Right lung (tissue), 10 donors: ENCODE data around the gene NUTM2F. TPM values are rescaled to one million over a fixed set of nuclear protein-coding genes. Genes with fewer than 3 reads are reported as not detected.
A peak's percentile ranks its signal among the peaks of the same experiment; 100 is the strongest.
"Not testable (repeated sequence)": the region's sequence is repeated elsewhere in the genome, so short reads cannot be mapped to it uniquely, and the experiment has no call there.

Experiments used
- DNase-seq, 2 donors: peaks; one replicate each; pipeline ENCODE4 v3.0.0-alpha.2; 2013
- long read RNA-seq, 8 donors: transcript quantifications; one replicate each; lab custom pipeline, GENCODE V29; 2026
- polyA plus RNA-seq, 5 donors: library from polyadenylated mRNA; unstranded; fragments of 120-200 nt; gene quantifications; one replicate each; pipeline versions ENCODE4 v1.2.1 to v1.2.3, GENCODE V29; 2013; ENCODE audit warnings: inconsistent platforms in 1 of 5, low replicate concordance in 1 of 5; ENCODE audit not compliant: insufficient read length in 5 of 5, insufficient read depth in 1 of 5

NUTM2F gene
- under 1 TPM in 2 of 5 donors, not detected in 3; 0.09 to 0.36 TPM for polyA plus RNA-seq
- long read RNA-seq, donor 1: 0 reads
- long read RNA-seq, donor 2: 0 reads
- long read RNA-seq, donor 3: 0 reads
- long read RNA-seq, donor 4: 0 reads
- long read RNA-seq, donor 5: 0 reads
- long read RNA-seq, donor 6: 0 reads
- long read RNA-seq, donor 7, partial matches to known transcripts: 96 of 104 reads
- long read RNA-seq, donor 7, other reads (novel, unspliced or antisense): 8 of 104 reads
- long read RNA-seq, donor 8: 0 reads

DNA sequence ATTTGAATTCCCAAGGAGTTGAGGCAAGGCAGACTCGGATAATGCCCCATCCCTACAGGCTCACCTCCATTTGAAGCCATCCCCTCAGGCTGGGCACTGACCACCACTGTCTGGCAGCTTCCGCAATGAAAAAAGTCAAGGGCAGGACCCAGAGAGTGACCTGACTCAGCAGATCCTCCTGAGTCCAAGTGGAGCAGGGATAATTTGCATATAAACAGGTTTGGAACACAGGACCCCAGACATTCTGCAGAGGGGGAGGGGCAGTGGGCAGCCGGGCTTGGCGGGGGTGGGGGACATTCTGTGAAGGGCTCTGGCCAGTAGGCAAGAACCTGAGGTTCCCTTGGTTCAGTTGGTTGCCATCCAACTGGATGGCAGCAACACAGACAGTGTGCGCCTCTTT lies at the start of gene NUTM2F:
TSS of gene NUTM2F (minus strand) at position 101 of the 400 bp plus-strand sequence. CDS start at position 80, 21 bp downstream.
- not testable (repeated sequence) for DNase-seq

GRCh38 chr9:94375197-94375596 lies 46.8 kb upstream of the NUTM2F start:
- DNase-seq: not testable (repeated sequence)

GRCh38 chr9:94374176-94375056 lies 46.0 kb upstream of the NUTM2F start:
- DNase-seq: peak; percentile 87

- not testable (repeated sequence) for DNase-seq
Observed at GRCh38 chr9:94373779-94374175, 45.3 kb upstream of the NUTM2F start.

DNA sequence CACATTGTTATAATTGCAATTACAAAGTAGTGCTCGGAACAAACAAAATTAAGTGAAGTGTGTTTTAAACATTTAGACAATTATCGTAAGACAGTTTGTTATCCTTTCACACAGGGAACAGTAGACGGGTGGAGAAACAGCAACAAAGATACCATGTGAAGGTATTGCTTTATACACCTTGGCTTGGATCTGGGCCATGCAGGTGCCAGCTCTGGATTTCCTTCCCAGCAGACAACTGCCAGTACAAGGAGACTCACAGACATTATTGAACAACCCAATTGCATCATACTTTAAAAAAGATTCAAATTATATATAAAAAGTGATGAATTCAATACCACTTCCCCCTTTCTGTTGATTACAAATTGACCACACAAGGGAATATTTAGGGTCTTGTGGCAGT lies 41.8 kb upstream of the NUTM2F start:
- not testable (repeated sequence) for DNase-seq

DNA sequence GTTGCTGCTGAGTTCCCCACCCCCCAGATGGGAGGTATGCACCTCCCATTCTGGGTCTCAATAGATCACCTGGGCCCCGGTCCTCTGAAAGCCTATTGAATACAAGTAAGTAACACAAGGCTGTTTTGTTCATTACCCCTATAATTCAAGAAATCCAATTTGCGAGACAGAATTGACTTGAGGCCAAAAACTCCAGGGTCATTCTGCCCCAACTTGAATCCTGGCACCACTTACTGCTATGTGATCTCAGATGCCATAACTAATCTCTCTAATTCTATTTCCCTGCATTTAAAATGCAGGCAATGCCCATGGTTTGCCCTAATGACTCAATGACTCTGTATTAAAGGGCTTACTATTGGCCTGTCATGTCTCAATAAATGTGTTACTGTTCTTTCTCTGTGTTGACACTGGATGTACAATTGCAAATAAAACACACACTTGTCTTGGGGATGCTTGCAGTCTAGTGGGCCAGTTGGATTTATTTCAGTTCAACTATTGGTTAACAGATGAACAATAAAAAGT lies 35.7 kb upstream of the NUTM2F start:
- not testable (repeated sequence) for DNase-seq

DNA sequence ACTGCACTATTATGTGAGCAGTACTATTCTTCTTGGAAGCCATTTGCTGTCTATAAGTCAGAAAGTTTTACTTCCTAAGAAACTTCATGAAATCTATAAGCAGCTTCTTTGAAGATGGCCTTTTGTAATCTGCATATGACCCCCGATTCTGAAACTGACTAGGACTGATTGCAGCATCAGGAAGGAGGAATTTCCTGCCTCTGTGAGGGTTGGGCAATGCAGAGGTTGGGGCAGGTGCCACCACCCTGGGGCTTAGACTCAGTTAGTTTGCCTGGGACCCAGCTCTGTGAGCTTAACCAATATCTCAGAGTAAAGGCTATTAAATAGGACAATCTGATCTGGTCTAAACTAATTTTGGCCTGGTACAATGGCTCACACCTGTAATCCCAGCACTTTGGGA lies 28.7 kb upstream of the NUTM2F start:
- not testable (repeated sequence) for DNase-seq

DNA sequence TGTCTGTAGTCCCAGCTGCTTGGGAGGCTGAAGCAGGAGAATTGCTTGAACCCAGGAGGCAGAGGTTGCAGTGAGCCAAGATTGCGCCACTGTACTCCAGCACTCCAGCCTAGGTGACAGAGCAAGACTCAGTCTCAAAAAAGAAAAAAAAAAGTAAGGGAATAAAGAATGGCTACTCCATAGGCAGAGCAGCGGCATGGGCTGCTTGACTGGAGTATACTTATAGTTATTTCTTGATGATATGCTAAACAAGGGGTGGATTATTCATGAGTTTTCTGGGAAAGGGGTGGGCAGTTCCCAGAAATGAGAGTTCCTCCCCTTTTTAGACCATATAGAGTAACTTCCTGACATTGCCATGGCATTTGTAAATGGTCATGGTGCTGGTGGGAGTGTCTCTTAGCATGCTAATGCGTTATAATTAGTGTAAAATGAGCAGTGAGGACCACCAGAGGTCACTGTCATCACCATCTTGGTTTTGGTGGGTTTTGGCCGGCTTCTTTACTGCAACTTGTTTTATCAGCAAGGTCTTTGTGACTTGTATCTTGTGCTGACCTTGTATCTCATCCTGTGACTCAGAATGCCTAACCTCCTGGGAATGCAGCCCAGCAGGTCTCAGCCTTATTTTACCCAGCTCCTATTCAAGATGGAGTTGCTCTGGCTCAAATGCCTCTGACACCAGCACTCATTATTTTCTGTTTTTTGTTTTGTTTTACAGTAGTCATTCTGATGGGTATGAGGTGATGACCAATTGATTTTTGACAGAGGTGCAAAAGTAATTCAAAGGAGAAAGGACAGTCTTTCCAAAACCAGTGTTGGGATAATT lies 23.7 kb upstream of the NUTM2F start:
- not testable (repeated sequence) for DNase-seq

GRCh38 chr9:94348754-94349153 lies 20.3 kb upstream of the NUTM2F start:
- DNase-seq: not testable (repeated sequence)

GRCh38 chr9:94347451-94347850 lies 19.0 kb upstream of the NUTM2F start:
- not testable (repeated sequence) for DNase-seq

DNA sequence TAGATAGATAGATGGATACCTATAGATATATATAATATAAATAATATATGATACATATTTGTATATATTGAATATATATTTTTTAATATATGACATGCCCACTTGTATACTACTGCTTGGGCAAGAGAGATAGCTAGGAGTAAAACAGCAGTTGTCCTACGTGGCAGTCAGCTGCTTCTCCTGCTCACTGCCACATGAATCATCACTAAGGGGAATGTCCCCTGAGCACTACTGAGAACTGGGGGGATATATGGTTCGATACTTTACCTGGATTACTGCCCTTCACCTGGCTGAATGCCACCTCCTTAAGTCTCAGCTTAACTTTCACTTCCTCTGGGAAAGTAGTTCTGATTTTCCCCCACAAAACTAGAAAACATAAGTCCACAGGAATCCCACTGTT lies 13.3 kb upstream of the NUTM2F start:
- DNase-seq: not testable (repeated sequence)

- DNase-seq: not testable (repeated sequence)
Observed at GRCh38 chr9:94340750-94341149, 12.3 kb upstream of the NUTM2F start.

DNA sequence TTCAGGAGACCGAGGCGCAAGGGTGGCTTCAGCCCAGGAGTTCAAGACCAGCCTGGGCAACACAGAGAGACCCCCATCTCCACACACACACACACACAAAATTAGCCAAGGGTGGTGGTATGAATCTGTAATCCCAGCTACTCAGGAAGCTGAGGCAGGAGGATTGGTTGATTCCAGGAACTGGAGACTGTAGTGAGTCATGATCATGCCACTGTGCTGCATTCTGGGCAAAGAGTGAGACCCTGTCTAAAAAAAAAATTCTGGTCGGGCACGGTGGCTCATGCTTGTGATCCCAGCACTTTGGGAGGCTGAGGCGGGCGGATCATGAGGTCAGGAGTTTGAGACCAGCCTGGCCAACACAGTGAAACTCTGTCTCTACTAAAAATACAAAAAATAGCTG lies 11.2 kb upstream of the NUTM2F start:
- not testable (repeated sequence) for DNase-seq

- DNase-seq: not testable (repeated sequence)
Observed at GRCh38 chr9:94338723-94339122, 10.3 kb upstream of the NUTM2F start.

DNA sequence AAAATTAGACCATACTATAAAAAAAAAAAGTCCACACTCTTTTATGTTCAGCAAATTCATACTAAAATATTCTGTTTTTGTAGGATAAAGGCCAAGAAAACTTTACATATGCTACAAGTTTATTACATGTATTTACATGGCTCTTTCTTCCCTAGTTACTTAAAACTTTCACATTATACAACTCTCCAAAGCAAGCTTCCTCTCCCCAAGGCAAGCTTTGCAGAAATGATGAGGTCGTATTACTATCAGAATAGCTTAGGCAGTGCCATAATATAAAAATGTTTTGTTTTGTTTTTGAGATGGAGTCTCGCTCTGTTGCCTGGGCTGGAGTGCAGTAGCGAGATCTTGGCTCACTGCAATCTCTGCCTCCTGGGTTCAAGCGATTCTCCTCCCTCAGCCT lies 8.0 kb upstream of the NUTM2F start:
- DNase-seq: not testable (repeated sequence)

- not testable (repeated sequence) for DNase-seq
Observed at GRCh38 chr9:94325583-94325982, 2.9 kb downstream of the NUTM2F start.

DNA sequence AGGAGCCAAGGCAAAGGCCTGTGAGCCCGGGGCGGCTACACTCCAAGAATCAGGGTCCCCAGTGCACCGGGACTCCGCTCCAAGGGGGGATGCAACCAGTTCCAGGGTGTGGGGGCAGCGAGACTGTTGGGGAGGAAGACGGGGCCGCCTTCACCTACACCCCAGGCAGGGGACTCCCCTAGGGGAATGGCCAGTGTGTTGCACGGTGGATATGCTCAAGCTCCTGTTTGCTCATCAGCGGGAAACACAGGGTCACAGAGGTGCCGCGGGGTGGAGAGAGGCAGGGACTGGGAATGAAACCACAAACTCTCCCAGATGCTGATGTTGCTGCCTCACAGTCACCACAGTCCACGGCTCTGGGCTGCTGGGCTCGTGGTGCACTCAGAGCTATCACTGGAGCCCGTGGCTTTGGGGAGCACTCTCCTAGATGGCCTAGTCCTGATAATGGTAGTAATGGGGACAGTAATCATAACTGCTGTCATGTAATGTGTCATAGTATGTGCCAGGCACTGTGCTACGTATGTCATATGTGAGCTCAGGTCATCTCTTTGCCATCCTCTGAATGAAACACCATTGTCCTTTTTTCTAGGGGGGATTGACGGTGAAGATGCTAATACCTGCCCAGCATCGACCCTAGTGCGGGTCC lies 5.2 kb downstream of the NUTM2F start:
- not testable (repeated sequence) for DNase-seq

DNA sequence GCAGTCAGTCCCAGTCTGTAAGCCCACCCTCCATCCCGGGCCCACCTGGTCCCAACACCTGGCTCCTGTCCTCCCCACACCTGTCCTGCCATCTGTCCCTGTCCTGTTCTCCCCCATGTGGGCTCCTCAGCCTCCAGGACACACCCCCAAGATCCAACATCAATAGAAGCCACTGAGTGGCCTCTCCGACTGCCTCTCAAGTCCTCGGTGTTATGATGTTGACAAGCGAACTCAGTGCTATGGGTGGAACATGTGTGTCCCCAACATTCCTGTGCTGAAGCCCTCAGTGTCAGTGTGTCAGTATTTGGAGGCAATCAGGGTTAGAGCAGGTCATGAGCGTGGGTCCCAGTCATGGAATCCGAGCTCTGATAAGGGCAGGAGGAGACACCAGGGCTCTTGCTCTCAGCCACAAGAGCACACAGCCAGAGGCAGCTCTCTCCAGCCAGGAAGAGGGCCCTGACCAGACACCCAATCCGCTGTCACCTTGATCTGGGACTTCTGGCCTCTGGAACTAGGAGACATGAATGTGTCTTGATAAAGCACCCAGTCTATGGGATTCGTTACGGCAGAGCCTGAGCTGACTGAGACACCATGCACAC lies 6.0 kb downstream of the NUTM2F start:
- DNase-seq: not testable (repeated sequence)

DNA sequence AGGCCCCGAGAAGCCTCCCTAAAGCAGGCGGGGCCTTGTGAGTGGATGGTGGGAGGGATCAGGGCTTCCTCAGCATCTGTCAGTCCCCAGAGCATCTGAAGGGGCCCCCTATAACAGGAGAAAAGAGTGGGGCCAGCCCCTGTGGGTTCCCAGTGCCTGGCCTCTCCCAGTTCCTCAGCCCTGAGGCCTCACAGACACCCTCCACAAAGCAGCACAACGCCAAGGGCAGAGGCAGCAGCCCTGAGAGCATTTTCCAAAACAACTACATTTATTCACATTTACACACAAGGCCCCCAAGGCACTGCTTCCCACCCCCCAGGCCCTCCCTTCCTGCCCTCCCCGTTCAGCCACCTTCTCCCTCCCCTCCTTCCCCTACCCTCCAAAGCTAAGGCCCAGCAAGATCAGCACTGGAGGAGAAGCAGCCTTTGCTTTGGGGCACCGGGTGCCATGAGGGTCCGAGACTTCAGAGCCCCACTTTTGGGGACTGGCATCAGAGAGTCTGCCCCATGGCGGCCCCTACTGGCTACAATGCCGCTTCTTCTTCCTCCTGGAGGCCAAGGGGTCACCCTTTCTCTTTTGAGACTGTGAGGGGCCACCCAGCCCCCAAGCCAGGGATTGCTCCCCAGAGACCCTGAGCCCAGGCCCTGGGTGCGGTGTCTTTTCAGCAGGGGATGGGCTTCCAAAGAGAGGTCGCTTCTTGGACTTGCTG lies 10.3 kb downstream of the NUTM2F start:
- DNase-seq: not testable (repeated sequence)

GRCh38 chr9:94316236-94316635 lies 12.2 kb downstream of the NUTM2F start:
- DNase-seq: not testable (repeated sequence)
